ENCODE results near the gene SHC2.
"Not testable (repeated sequence)": the region's sequence is repeated elsewhere in the genome, so short reads cannot be mapped to it uniquely, and the experiment has no call there.

The SHC2 gene

DNA sequence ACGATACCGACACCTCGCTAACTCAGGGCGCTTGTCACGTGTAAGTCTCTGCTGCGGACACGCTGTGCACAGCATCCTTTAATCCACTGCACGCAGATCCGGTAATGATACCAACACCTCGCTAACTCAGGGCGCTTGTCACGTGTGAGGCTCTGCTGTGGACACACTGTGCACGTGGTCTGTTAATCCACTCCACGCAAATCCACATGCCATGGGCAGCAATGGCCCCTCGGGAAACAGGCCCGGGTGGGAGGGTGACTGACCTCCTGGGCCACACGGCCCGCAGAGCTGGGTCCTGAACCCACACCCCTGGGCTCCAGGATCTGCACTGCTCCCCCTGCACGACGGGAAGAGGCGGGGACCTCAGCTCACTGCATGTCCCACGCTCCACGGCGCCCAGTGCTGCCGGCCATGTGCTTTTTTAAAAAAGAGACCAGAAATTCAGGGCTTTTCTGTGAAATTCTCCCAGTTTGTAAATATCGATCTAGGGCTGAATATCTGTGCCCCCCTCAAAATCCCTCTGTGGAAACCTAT is 16.1 kb downstream of the SHC2 start:
- no peak for DNase-seq

GRCh38 chr19:443005-443404 is 17.8 kb downstream of the SHC2 start:
- no peak for DNase-seq

- no peak for DNase-seq
These were observed 18.7 kb downstream of the SHC2 start for GRCh38 chr19:442085-442484.

- DNase-seq = no peak
These were observed 19.5 kb downstream of the SHC2 start for GRCh38 chr19:441213-441836.

DNA sequence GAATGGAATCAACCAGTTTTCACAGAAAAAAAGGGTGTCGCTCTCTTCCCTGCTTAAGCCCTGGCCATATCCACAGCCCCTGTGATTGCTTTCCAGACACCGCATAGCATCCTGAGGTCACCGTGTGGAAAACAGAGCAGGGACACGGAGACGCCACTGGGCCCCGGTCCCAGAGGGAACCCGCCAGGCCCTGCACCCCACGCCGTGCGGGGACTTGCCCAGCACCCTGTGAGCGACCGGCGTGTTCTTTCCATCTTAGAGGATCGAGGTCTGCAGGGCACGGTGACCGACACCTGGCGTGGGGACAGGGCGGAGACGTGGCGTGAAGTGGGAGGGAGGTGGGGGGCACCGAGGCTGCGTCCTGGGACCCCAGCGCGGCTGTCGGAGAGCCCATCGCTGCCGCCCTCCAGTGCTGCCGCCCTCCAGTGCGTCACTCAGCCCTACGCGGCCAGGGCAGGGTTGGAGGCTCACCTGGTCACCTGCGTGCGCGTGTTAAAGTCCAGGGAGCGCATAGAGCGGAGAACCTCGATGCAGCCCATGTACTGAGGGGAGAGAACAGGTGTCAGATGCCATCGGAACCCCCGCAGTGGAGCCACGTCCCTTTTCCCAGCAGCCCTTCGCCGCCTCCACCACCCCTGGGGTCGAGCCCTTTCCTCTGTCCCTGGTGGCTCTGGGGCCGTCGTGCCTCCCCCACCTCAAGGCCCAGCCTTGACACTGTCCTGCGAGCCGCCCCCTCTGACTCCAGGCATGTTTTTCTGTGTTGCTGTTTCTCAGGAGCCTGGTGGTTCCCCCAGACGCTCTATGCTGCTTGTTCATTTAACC is 20.2 kb downstream of the SHC2 start:
- no peak for DNase-seq

DNA sequence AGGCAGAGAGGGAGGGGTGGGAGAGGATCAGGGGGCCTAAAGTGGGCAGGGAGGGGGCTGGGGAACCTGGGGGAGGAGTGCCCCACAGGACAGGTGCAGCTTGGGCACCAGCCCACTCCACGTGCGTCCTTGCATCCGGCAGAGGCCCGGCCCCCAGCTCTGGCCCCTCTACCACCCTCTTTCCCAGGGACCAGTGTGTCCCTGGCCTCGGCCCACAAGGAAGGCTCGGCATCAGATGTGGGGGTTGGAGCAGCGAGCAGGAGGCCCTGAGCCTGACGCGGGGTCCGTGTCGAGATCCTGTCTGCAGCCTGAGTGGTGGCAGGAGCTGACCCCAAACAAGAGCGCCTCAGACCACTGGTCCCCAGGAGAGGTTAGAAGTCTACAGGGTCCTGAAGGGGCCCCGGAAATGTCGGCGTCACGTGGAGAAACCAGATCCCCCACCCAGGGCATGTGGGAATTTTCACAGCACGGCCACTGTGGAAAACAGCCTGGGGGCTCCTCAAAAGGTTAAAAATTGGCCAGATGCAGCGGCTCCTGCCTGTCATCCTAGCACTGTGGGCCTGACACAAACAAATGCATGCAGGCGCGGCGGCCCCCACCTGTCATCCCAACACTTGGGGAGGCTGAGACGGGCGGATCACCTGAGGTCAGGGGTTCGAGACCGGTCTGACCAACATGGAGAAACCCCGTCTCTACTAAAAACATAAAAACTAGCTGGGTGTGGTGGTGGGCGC is 21.5 kb downstream of the SHC2 start:
- no peak for DNase-seq

- DNase-seq = no peak
These were observed 22.3 kb downstream of the SHC2 start for GRCh38 chr19:438416-438958.

DNA sequence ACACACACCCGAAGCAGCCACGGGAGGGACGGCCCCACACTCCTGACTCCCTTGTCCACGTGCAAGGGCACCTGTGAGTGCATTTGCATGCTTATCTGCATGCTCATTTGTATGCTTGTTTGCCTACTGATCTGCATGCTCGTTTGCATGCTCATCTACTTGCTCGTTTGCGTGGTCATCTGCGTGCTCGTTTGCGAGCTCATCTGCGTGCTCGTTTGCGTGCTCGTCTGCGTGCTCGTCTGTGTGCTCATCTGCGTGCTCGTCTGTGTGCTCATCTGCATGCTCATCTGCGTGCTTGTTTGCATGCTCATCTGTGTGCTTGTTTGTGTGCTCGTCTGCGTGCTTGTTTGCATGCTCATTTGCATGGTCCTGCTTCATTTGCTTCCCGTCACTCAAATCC is 23.8 kb downstream of the SHC2 start:
- DNase-seq = no peak

DNA sequence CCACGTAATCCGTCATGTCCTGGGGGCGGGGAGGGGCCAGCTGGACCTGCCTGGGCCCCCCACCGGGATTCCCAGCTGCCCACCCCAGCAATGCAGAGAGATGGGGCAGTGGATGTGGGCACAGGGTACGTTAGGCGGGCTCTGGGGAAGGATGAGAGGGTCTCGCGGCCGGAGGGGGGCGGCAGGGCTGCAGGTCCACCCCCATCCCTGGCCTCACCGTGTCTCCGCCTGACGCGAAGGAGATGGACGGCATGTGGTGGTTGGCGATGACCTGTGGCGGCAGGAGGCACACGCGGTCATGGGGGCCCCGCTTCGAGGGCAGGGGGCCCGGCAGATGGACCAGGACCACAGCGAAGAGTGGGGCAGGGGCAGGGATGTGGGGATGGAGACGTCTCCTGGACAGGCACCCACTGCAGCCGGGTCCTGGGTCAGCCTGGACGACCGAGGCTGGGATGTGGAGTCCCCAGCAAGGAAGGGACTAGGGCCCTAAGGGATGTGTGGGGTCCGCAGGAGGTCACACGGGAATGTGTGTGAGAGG is 24.4 kb downstream of the SHC2 start:
- DNase-seq = no peak

GRCh38 chr19:435707-436412 is 25.0 kb downstream of the SHC2 start:
- no peak for DNase-seq

GRCh38 chr19:435056-435706 is 25.7 kb downstream of the SHC2 start:
- DNase-seq = no peak

DNA sequence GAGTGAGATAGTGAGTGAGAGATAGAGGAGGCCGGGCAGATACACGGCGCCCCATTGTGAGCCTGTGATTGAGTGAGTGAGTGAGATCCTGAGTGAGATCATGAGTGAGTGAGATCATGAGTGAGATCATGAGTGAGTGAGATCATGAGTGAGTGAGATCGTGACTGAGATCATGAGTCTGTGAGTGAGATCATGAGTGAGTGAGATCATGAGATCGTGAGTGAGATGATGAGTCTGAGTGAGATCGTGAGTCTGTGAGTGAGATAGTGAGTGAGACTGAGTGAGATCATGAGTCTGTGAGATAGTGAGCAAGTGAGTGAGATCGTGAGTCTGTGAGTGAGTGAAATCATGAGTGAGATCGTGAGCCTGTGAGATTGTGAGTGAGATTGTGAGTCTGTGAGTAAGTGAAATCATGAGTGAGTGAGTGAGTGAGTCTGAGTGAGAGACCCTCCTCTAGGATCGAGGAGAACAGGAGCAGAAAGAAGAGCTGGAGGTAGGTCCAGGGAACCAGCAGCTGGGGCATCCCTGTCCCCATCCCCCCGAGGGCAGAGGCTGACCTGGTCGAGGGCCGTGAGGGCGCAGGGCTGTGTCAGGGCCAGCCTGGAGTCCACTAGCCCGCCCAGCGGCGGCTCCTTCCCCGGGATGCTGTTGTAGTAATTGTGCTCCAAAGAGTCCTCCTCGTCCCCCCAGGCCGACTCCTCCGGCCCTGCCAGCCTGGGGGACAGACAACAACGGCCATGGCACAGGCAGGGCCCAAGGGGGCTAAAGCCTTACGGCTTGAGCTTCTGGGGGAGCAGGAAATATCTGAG is 26.5 kb downstream of the SHC2 start:
- no peak for DNase-seq

DNA sequence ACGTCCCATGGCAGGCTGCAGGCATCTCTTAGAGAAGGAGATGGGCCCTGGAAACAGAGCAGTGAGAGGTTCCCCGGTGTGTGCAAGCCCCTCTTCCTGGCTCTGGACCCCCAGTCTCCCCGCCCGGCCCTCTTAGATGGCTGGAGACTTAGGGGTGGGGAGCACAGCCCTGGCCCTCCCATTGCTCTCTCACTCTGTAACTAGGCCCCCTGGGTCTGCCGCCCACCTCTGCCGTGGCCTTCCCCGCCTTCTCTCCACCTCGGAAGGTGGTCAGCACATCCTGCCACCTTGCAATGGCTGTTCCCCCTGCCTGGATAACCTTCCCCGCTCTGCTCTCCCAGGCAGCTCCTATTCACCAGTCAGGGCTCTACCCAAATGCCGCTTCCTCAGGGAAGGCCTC is 30.1 kb downstream of the SHC2 start:
- DNase-seq = no peak

- DNase-seq = no peak
These were observed 32.7 kb downstream of the SHC2 start for GRCh38 chr19:428149-428548.

GRCh38 chr19:427675-428074 is 33.2 kb downstream of the SHC2 start:
- DNase-seq = not testable (repeated sequence)

DNA sequence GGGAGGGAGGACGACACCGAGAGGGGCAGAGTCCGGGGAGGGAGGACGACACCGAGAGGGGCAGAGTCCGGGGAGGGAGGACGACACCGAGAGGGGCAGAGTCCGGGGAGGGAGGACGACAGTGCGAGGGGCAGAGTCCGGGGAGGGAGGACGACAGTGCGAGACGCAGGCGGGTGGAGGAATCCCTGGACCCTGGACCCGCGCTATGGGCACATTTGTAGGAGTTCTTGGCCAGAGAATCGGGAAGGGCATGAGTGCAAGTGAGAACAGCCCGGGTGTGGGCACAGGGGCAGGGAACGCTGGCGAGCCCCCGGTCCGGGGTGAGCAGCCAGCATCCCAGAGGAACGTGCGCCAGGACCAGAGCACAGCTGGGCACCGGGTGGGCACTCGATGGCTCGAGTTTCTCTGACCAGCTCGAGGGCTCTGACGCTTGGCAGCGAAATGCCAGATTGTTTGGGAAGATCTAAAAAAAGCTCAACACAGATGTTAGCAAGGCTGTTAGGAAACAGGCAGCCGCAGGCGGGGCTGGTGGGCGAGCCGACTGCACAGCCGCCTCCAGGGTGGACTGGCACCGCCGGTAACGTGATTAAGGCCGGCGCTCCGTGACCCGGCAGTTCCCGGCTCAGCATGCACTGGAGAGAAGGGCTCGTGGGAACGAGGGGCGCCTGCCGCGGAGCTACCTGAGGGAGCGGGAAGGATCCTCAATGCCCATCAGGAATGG is 33.9 kb downstream of the SHC2 start:
- DNase-seq = no peak

- DNase-seq = no peak
These were observed 35.8 kb downstream of the SHC2 start for GRCh38 chr19:425056-425455.

GRCh38 chr19:424546-424945 is 36.3 kb downstream of the SHC2 start:
- no peak for DNase-seq

- no peak for DNase-seq
These were observed 37.0 kb downstream of the SHC2 start for GRCh38 chr19:423691-424466.

- not testable (repeated sequence) for DNase-seq
These were observed 38.0 kb downstream of the SHC2 start for GRCh38 chr19:422917-423226.

All from stimulated activated CD4-positive, alpha-beta T cell treated with anti-CD3 and anti-CD28 coated beads, Interleukin-15, amount 100 ng/mL, for 24 hours (primary cell).